Activated naive CD4-positive, alpha-beta T cell treated with anti-CD3 and anti-CD28 coated beads for 36 hours (primary cell): Measurements from ENCODE around the gene LHFPL3. TPM values are rescaled to one million over a fixed set of nuclear protein-coding genes. Genes with fewer than 3 reads are reported as not detected.

ENCODE experiments used
- CTCF ChIA-PET: fragments of 350-600 bp; sonication (Branson Sonifier 250); formaldehyde crosslinking; loops from one replicate; lab custom pipeline; 2021; ENCODE audit warnings: antibody characterized with exemption; lab: Charles Lee
- DNase-seq: peaks from one replicate; pipeline ENCODE4 v3.0.0-alpha.2; 2020
- H3K27ac Mint-ChIP-seq: one replicate; pipeline ENCODE4 v1.8.0; 2021; ENCODE audit warnings: mild to moderate bottlenecking, mixed read lengths
- H3K27me3 Mint-ChIP-seq: one replicate; pipeline ENCODE4 v1.8.0; 2021; ENCODE audit warnings: low read depth, mixed read lengths
- H3K36me3 Mint-ChIP-seq: one replicate; pipeline ENCODE4 v1.8.0; 2021; ENCODE audit warnings: low read depth, mixed read lengths
- H3K4me1 Mint-ChIP-seq: one replicate; pipeline ENCODE4 v1.8.0; 2021; ENCODE audit warnings: low read depth, mixed read lengths
- H3K4me3 Mint-ChIP-seq: one replicate; pipeline ENCODE4 v1.8.0; 2021; ENCODE audit warnings: mild to moderate bottlenecking, moderate library complexity, mixed read lengths
- H3K9me3 Mint-ChIP-seq: one replicate; pipeline ENCODE4 v1.8.0; 2021; ENCODE audit warnings: mixed read lengths
- intact Hi-C: fragments of 100-400 bp; cut with micrococcal nuclease; formaldehyde crosslinking; loops from one replicate; pipeline ENCODE4 v1.15.1; 2023
- total RNA-seq, 2 experiments: library from RNA; stranded (reverse); gene quantifications; one replicate each; pipeline ENCODE4 v1.2.3, GENCODE V29; 2021

LHFPL3 gene
- total RNA-seq, 2 experiments from 2014 or later, result not detected

DNA sequence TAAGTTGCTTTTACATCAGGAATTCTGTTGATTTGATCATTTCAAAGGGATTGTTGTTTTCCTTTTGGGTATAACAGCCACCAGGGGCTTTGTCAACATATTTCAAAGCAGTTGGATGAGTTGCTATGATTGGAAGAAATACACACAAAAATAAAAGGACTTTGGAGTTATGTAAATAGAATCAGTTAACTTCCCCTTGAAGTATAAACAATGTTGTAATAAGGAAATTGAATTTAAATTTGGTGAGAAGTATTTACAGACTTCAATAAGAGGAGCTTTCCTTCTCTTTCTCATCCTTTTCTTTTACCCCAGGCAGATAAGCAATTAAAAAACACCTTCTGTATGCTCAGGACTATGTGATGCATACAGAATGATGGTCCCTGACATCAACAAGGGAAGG lies 199.7 kb downstream of the LHFPL3 start:
- H3K4me1 Mint-ChIP-seq, result no peaks in the 10 kb centered on the region
- DNase-seq, result no peak
- no peak overlapping the region for H3K4me3 Mint-ChIP-seq
- no peak overlapping the region for H3K27ac Mint-ChIP-seq
- intact Hi-C loops, result no loop called here
- CTCF ChIA-PET, result no interaction called here
- H3K36me3 Mint-ChIP-seq, result no peaks in the 10 kb centered on the region
- H3K9me3 Mint-ChIP-seq, result no peaks in the 10 kb centered on the region
- H3K27me3 Mint-ChIP-seq, result no peaks in the 10 kb centered on the region

DNA sequence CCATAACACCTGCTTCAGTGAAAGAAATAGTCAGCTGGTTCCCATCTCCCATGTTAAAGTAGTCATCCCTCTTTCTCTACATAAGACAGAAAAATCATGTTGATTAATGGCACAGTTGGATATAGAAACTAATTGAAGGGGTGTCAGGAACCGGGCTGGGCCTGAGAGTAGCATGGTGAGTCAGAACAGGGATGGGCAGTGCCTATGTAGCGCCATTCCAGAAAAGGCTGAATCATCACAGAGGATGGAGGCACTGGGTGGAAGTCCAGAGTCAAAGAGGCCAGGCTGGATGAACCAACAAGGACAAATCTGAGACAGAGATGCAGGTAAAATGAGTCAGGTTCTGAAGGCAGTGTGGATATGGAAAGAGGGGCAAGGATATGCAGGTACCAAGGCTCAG lies 201.2 kb downstream of the LHFPL3 start:
- Mint-ChIP-seq H3K4me1 (no peaks in the 10 kb centered on the region), H3K27me3 (no peaks in the 10 kb centered on the region)

DNA sequence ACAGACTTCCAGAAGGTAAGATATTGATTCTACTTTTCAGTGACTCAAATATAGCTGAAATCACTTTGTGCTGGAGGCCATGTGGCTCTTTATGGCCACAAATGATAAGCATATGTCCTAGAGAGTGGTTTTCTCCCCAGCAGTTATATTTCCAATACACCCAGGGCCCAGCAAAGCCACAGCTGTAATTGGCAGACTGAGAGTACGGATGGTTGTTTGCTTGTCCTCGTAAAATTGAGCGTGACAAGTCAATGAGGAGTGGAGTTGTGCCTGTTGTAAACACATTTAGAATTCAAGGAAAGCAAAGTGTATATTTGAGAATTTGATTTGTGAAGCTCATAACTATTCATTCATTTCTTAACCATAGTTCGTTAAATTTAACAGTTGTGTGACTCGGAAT lies 201.8 kb downstream of the LHFPL3 start:
- Mint-ChIP-seq H3K27me3 (no peaks in the 10 kb centered on the region), H3K9me3 (no peaks in the 10 kb centered on the region), H3K36me3 (no peaks in the 10 kb centered on the region), H3K27ac (no peak overlapping the region), H3K4me3 (no peak overlapping the region), H3K4me1 (no peaks in the 10 kb centered on the region)
- DNase-seq, result no peak
- CTCF ChIA-PET, result no interaction called here
- intact Hi-C loops, result no loop called here

More for the DNA sequence above, 201.2 kb downstream of the LHFPL3 start:
- Mint-ChIP-seq H3K36me3 (no peaks in the 10 kb centered on the region), H3K4me3 (no peak overlapping the region), H3K9me3 (no peaks in the 10 kb centered on the region), H3K27ac (no peak overlapping the region)
- CTCF ChIA-PET, result no interaction called here
- no peak for DNase-seq
- intact Hi-C loops, result no loop called here

DNA sequence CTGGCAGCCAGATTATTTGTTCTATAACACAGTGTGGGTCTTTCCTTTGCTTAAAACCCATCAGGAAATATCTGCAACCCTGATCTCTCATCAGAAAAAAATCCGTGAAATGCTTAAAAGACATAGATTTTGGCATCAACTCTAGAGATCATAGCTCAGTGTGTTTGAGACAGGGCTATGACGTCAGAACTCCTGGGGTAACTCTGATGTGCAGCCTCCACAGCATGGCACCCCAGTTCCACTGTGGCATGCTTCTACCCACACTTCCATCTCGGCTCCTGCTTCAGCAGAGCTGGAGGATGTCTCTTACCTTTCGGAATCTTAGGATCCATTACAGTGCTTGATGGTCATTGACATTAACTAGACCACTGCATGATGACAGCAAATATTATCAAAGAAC lies 205.7 kb downstream of the LHFPL3 start:
- H3K27me3 Mint-ChIP-seq, result no peaks in the 10 kb centered on the region

DNA sequence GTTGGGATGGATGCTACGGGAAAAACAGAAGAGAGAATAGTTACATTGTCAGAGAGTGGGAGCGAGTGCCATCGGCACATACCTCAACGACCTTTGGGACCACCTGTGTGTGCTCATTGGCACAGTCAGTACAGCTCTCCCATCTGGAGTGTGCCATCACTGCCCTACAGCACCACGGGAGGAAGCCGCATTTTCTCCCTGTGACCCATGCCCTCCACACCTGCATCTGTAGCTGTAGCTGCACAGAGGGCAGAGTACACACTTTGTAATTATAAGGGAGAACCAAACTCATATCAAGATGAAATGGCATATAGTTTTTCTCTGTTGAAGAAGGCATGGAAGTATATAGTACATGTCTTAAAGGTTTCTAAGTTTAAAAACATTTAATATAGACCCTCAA lies 207.4 kb downstream of the LHFPL3 start:
- Mint-ChIP-seq H3K4me1 (no peaks in the 10 kb centered on the region), H3K27me3 (no peaks in the 10 kb centered on the region), H3K36me3 (no peaks in the 10 kb centered on the region), H3K4me3 (no peak overlapping the region), H3K27ac (no peak overlapping the region), H3K9me3 (no peaks in the 10 kb centered on the region)
- no peak for DNase-seq
- CTCF ChIA-PET, result no interaction called here
- intact Hi-C loops, result no loop called here

More for the DNA sequence above, 205.7 kb downstream of the LHFPL3 start:
- H3K9me3 Mint-ChIP-seq, result no peaks in the 10 kb centered on the region
- H3K36me3 Mint-ChIP-seq, result no peaks in the 10 kb centered on the region
- H3K4me3 Mint-ChIP-seq, result no peak overlapping the region
- H3K27ac Mint-ChIP-seq, result no peak overlapping the region
- intact Hi-C loops, result no loop called here
- no peaks in the 10 kb centered on the region for H3K4me1 Mint-ChIP-seq
- CTCF ChIA-PET, result interaction anchor here (0.7 kb wide), 1 partner anchor 81 kb away, joined by 3 read pairs; no protein-coding TSS in a partner anchor
- no peak for DNase-seq

DNA sequence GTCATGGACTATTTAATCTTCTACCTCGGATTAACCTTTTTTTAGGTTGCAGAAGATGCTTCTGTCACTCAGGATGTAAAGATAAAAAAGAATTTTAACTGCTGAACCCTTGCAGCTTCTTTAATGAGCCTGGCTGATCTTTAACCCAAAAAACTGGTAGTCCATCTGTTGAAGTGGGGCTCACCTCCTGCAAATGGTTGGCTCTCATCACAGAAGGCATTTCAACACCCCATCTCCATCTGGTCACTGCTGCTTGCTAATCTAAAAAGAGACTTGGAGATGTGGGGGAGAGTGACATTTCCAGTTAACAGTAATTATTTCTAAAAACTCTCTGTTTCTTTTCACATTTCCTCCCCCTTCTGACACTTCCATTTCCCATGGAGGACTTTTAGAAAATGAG lies 208.6 kb downstream of the LHFPL3 start:
- intact Hi-C loops, result no loop called here
- H3K9me3 Mint-ChIP-seq, result no peaks in the 10 kb centered on the region
- no peaks in the 10 kb centered on the region for H3K36me3 Mint-ChIP-seq
- no peaks in the 10 kb centered on the region for H3K4me1 Mint-ChIP-seq
- no peak for DNase-seq
- no peaks in the 10 kb centered on the region for H3K27me3 Mint-ChIP-seq
- no peak overlapping the region for H3K4me3 Mint-ChIP-seq
- CTCF ChIA-PET, result no interaction called here
- no peak overlapping the region for H3K27ac Mint-ChIP-seq

DNA sequence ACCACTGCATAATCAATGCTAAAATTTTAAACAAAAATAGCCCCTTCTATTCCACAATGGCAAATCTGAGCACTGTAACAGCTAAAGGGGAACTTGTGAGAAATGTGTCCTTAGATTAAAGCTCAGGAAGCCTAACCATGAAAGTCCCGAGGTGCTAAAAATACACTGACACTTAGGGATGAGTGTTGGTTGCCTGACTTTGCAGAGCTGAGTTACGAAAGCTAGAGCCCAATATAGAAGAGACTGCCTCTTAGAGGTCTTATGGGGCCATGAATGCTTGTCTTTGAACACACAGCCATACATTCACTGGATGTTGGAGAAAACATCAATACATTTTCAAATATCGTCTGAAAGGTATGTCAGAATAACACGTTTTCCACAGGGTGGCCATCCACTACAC lies 209.7 kb downstream of the LHFPL3 start:
- Mint-ChIP-seq H3K9me3 (peaks cover 4% of the 10 kb centered on the region), H3K27me3 (no peaks in the 10 kb centered on the region), H3K4me1 (no peaks in the 10 kb centered on the region), H3K4me3 (no peak overlapping the region), H3K36me3 (no peaks in the 10 kb centered on the region), H3K27ac (no peak overlapping the region)
- DNase-seq, result no peak
- intact Hi-C loops, result no loop called here
- CTCF ChIA-PET, result no interaction called here

DNA sequence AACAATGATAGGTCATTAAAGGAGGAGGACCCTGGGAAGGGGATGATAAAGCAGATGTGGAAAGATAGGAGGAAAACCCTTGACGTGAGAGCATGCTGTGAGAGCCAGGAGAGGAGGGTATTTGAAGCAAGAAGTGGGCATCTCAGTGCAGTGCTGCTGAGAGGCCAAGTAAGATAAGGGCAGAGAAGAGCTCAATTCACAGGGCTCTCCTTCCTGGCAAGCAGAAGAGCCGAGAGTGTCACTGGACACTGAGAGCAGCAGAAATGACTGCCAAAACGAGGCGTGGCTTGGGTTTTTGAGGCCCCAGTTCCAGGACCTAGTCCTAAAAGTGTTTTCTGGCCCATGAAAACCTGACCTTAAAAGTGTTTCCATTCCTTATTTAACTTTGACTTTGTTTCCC lies 213.5 kb downstream of the LHFPL3 start:
- DNase-seq, result no peak
- no peaks in the 10 kb centered on the region for H3K36me3 Mint-ChIP-seq

DNA sequence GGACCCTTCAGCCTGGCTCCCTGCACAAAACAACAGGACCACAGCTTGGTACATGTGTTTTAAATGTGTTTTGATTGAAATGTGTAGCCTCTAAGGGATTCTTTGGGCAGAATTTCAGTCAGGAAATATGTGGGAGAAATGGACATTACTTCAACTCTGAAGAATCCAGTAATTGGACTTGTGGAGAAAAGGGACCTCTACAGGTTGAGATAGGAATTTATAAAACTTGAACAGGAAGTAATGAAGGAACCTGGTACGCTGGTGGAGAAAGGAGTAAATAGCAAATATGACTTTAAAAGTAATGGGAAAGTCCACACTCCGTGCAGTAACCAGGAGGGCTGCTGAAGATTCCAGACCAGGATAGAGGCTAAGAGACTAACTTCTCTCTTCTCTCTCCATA lies 220.5 kb downstream of the LHFPL3 start:
- no peak for DNase-seq
- no peaks in the 10 kb centered on the region for H3K4me1 Mint-ChIP-seq
- no peak overlapping the region for H3K4me3 Mint-ChIP-seq
- intact Hi-C loops, result no loop called here
- H3K36me3 Mint-ChIP-seq, result no peaks in the 10 kb centered on the region
- peaks cover 1% of the 10 kb centered on the region for H3K27me3 Mint-ChIP-seq
- CTCF ChIA-PET, result no interaction called here
- H3K27ac Mint-ChIP-seq, result no peak overlapping the region
- H3K9me3 Mint-ChIP-seq, result no peaks in the 10 kb centered on the region

More for the DNA sequence above, 213.5 kb downstream of the LHFPL3 start:
- Mint-ChIP-seq H3K27me3 (no peaks in the 10 kb centered on the region), H3K4me1 (no peaks in the 10 kb centered on the region), H3K27ac (no peak overlapping the region), H3K4me3 (no peak overlapping the region), H3K9me3 (peaks cover 4% of the 10 kb centered on the region)
- CTCF ChIA-PET, result no interaction called here
- intact Hi-C loops, result no loop called here

DNA sequence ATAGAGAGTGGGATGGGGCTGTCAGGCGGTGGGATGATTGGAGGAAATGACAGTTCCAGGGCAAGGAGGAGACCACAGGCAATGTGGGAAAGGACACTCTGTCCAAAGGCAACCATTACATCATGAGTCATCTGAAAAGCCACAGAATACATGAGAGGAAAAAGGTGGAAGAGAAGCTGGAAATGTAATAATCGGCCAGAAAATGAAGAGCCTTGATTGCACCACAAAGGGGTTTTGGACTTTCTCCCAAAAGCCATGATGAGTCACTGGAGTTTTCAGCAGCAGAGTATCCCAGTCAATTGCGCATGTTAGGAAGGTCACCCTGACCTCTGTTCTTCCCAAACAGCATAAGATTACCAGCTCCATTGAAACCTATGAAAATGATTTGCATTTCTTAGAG lies 222.0 kb downstream of the LHFPL3 start:
- intact Hi-C loops, result no loop called here
- Mint-ChIP-seq H3K27me3 (peaks cover 1% of the 10 kb centered on the region), H3K9me3 (peaks cover 4% of the 10 kb centered on the region), H3K36me3 (no peaks in the 10 kb centered on the region), H3K27ac (no peak overlapping the region), H3K4me3 (no peak overlapping the region), H3K4me1 (no peaks in the 10 kb centered on the region)
- CTCF ChIA-PET, result no interaction called here
- no peak for DNase-seq

DNA sequence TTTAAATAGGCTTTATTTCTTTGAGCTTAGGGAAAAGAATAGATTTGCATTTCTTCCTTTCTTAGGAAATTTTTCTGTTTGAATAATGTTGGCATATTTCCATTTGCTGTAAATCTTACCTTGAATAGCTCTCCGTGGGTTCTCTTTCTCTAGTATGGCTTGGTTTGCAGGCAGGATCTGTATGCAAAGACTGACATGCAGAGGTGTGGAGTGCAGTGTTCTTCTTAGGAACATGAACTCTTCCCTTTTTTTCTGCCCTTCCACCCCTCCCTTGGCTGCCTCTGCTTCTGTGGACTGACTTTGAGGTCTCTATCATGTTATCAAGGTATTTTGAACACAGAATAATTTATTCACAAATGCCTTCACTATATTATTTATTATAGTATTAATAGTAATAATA lies 222.8 kb downstream of the LHFPL3 start:
- Mint-ChIP-seq H3K4me1 (no peaks in the 10 kb centered on the region), H3K36me3 (no peaks in the 10 kb centered on the region), H3K4me3 (no peak overlapping the region), H3K27ac (no peak overlapping the region), H3K27me3 (peaks cover 1% of the 10 kb centered on the region), H3K9me3 (peaks cover 8% of the 10 kb centered on the region)
- intact Hi-C loops, result no loop called here
- no peak for DNase-seq
- CTCF ChIA-PET, result no interaction called here

DNA sequence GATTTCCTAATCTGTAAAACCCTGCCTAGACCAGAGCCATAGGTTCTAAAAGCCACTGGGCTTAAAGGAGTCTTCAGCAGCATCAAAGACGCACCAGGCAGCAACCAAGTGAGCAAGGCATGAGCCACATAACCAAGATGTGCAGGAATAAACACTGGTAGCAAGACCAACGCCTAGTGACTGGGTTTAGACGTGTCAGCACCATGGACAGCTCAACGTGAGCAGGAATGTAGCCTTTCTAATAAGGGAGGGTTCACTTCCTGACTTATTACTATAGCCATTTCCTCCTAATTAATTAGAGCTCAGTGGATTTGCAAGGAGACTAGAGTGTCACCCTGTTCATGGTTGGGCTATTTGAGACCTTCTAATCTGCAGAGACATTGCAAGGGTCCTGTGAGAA lies 223.7 kb downstream of the LHFPL3 start:
- intact Hi-C loops, result no loop called here
- Mint-ChIP-seq H3K4me1 (no peaks in the 10 kb centered on the region), H3K27ac (no peak overlapping the region), H3K9me3 (peaks cover 10% of the 10 kb centered on the region), H3K27me3 (peaks cover 1% of the 10 kb centered on the region), H3K4me3 (no peak overlapping the region), H3K36me3 (no peaks in the 10 kb centered on the region)
- CTCF ChIA-PET, result no interaction called here
- peak; percentile 60 for DNase-seq

DNA sequence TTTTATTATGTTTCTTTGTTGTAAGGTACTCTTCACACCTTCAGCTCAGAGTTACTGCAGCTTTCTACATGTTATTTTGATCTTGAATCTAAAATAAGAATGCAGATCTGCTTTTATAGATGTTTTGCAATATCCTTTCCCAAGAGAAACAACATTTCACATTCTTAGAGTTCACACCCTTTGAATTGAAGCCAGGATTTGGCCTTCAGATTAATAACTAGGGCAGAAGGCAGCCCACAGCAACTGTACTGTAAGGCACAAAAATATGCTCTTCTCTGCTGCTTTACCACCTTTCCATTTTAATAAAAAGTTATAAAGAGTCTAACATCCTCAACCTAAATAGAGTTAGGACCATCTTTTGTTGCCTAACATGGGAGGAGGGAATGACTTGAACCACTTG lies 224.7 kb downstream of the LHFPL3 start:
- no peak for DNase-seq
- CTCF ChIA-PET, result no interaction called here
- H3K27ac Mint-ChIP-seq, result no peak overlapping the region
- no peaks in the 10 kb centered on the region for H3K36me3 Mint-ChIP-seq
- no peaks in the 10 kb centered on the region for H3K4me1 Mint-ChIP-seq
- no peak overlapping the region for H3K4me3 Mint-ChIP-seq
- peaks cover 14% of the 10 kb centered on the region for H3K9me3 Mint-ChIP-seq
- H3K27me3 Mint-ChIP-seq, result peaks cover 1% of the 10 kb centered on the region
- intact Hi-C loops, result no loop called here
